NOMO-1 (cell line): ENCODE data around the gene SFT2D3.
A peak's percentile ranks its signal among the peaks of the same experiment; 100 is the strongest.

Source experiments
- DNase-seq, 2 experiments: peaks; one replicate each; lab custom pipeline; 2025; ENCODE audit not compliant: unreplicated experiment in 2 of 2; lab: John Stamatoyannopoulos, UW

Gene SFT2D3

DNA sequence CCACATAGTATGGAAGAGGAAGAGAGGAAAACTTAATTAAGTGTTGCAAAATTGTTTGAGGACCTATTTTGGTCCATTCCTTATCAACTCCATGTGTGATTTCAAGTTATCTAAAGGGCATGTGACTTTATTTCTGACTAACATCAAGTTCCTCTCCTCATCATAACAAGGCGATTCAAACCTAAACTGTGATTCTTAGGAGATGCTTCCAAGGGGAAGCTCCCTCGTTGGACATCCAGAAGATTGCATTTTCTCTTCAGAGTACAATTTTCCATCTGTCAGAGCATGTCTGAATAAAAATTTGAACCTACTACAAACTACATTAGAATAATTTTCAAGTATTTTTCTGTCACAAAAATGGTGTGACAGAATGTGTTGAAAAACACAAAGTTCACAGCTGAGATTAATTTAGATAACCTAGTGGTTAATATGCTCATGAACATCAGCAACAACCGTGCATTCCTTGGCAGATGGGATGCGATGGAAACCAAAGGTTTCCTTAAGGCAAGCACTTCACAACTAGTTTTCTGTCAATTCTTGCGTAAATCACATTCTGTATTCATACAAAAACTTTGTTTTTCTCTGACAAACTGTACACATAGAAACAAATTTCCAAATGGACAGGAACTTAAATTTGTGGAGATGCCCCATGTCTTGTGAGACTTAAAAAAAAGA, 4.2 kb downstream of the SFT2D3 start:
- peak in 1 of 2 experiments; percentile 19 for DNase-seq

GRCh38 chr2:127706215-127706990, 5.1 kb downstream of the SFT2D3 start:
- no peak for DNase-seq

GRCh38 chr2:127707890-127708648, 6.8 kb downstream of the SFT2D3 start:
- no peak for DNase-seq

DNA sequence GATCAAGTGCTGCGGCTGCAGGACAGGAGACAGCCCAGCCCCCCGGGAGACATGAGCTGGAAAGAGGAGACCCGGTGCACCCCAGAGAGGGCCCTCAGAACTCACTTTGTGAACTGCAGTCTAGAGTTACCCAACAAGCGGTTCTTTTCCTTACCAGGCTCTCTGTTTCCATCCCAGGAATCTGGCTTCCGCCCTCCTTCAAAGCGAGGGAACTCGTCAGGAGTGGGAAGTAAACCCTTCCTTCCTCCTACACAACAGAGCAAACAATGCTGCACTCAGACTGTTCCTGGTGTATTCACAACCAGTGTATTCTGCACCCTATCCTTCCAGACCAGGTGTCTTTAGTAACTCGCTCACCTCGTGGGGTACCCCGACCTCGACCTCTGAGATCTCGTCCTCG, 8.0 kb downstream of the SFT2D3 start:
- no peak for DNase-seq

DNA sequence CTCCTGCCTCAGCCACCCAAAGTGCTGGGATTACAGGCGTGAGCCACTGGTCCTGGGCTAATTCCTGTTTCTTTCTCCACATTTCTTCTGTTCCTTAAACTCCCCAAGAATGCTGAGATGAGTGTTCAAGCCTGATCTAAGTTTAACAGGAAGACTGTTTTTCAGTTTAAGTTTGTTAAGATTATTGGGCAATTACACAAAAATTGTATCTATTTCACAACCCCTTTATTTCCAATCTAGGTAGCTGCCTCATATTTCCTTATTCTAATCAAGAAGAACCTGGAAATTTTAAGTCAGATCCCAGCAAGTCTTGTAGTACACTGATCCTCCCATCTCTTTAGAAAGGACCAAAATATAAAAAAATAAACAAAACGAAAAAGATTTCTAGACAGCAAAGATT, 11.7 kb downstream of the SFT2D3 start:
- DNase-seq = peak in 1 of 2 experiments; percentile 12

DNA sequence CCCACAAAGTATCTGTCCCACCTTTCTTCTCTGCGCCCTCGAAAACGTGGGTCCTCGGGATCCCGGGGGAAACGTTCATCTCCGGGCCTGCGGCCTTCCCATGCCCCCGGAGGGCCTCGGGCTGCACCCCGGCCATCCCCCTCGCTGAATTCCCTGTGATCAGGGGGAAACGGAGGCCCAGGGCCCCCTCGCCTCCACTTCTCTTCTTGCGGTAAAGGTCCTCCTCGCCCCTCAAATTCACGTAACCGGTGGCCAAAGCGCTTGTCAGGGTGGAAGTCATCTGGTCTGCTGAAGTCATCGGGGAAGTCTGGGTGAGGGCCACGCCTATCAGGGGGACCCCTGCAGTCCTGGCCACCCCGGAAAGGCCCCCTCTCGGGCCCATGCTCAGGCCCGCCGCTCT, 12.3 kb downstream of the SFT2D3 start:
- DNase-seq = no peak

GRCh38 chr2:127715778-127716449, 14.6 kb downstream of the SFT2D3 start:
- DNase-seq = no peak

GRCh38 chr2:127718271-127718670, 17.0 kb downstream of the SFT2D3 start:
- no peak for DNase-seq

DNA sequence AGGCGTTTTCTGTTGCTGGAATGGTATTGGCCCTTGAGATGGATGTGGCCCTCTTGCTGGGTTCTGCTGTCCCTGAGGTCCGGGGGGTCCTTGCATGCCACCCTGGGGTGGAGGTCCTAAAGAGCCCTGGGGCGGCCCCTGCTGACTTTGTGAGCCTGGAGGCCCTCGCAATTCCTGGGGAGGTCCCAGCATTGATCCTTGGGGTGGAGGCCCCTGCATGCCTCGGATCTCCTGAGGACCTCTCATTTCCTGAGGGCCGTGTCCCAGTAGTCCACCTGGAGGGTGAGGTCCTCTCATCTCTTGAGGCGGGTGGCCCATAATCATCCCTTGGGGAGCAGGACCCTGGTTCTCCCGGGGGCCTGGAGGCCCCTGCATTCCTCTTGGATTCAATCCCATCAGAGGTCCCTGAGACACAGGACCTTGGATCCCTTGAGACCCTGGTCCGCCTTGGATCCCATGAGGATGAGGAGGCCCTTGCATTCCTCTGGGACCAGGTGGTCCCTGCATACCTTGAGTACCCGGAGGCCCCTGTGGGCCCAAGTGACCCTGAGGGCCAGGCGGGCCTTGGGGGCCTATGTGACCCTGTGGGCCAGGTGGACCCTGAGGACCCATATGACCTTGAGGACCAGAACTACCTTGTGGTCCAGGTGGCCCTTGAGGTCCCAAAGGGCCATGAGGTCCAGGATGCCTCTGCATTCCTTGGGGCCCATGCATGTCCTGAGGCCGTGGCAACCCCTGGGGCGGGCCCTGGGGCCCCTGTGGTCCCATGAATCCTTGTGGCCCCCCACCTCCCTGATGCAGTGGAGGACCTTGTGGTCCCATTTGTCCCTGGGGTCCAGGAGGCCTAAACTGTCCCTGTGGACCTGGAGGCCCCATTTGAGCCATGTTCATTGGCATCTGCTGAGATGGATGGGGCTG, 18.3 kb downstream of the SFT2D3 start:
- DNase-seq = no peak

- no peak for DNase-seq
Measured at GRCh38 chr2:127721311-127721977, 20.1 kb downstream of the SFT2D3 start.

DNA sequence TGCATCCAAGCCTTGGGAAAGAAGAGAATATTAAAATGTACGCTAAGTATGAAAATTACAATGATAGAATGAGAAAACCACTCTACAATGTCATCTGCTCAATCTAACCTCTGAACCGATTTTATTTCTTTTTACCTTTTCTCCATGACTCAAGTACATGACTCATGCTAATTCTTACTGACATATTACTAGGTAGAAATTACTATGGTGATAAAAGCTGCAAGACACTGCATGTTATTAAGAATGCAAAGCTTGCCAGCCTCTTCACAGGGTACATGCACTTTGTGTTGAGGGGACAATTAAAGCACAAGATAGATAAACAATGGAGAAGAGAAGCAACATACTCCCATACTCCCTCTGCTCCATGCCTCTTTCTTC, 20.7 kb downstream of the SFT2D3 start:
- no peak for DNase-seq

DNA sequence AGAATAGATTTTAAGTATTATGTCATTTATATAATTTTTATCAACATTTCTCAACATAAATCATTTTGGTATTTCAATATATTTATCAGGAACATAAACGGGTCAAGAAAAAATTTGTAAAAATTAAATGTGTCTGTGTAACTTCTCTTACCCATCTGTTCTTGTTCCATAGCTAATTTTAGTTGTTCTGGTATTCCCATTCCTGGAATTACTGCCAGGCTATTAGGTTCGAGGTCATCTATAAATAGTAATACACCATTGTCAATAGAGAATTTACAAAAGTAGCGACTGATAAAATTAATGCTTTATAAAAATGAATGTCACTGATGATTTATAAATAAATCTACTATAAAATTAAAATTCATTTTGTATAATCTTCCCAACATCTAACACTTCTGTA, 21.5 kb downstream of the SFT2D3 start:
- no peak for DNase-seq

DNA sequence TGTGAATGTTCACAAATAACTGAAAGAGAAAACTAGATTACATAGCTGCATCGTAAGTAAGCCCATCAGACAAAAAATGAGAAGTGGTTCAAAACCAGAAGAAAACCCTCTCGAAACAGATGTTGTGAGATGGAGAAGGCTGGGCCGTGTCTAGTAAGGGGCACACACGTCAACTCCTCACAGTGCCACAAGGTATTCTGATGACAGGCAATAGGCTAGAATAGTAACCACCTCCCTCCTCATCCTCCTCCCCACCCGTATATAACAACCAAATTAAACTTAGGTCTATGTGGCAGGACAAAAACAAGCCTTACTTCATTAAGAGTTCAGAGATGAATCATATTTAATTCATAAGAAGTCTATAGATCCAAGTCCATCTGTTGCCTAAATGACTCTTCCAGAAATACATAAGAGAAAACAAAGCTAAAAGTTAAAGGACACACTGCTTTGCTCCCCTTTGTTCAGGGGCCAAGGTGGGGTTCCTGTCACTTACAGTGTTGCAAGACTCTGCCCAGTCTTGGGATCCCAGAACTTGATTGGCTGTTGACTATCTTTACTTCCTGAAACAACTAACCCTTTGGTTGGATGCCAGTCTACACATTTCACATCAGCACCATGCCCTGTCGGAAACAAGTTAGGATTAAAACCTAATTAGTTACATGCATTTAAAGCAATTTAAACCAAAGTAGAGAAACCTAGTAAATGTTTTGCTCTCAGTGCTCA, 25.0 kb downstream of the SFT2D3 start:
- DNase-seq = no peak

GRCh38 chr2:127733113-127733815, 32.0 kb downstream of the SFT2D3 start:
- no peak for DNase-seq

GRCh38 chr2:127733816-127734537, 32.7 kb downstream of the SFT2D3 start:
- DNase-seq = no peak

DNA sequence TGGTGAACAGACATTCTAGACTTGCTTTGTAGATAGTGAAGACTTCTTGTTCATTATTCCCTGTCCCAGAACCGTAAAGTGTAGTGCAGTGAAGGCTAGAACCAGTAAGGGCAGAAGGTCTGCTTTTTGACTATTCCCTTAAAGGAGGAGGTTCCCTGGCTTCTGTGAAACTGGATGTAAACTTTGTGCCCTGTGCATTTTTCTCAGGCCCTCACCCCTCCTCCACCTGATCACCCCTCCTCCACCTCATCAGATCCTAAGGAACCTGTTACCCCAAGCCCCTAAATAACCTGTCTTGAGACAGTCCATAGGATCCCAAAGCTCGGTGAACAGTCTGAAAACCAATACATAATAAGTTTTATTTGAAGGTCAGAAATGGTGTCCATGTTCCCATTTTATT, 33.7 kb downstream of the SFT2D3 start:
- DNase-seq = no peak

- no peak for DNase-seq
Measured at GRCh38 chr2:127735537-127736399, 34.5 kb downstream of the SFT2D3 start.
